Activated T-helper 1 cell treated with anti-CD3 and anti-CD28 coated beads, Interleukin-2, amount 50 U/mL, for 16 hours (primary cell): ENCODE data around the gene PHC2.

Experiments used
- DNase-seq, 2 donors: peaks; one replicate each; pipeline ENCODE4 v3.0.0-alpha.2; 2020; ENCODE audit warnings: low read depth in 1 of 2, low spot score in 1 of 2

Gene PHC2

DNA sequence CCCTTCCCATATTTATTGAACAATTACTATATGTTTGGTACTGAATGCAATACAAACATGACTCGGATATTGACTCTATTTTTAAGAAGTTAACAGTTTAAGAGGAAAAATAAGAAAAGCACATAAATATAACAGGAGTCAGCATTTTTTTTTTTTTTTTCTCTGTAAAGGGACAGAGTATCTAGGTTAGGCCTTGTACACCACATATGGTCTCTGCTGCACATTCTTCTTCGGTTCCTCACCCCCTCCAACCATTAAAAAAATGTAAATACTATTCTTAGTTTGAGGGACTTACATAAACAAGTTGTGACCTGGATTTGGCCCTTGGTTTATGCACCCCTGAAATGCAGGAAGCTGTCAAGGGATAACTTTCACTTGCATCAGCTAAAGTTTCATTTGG, 40.4 kb downstream of the PHC2 start:
- no peak for DNase-seq

GRCh38 chr1:33388805-33389771, 41.8 kb downstream of the PHC2 start:
- DNase-seq = no peak

GRCh38 chr1:33387625-33388024, 43.3 kb downstream of the PHC2 start:
- DNase-seq = no peak

GRCh38 chr1:33385251-33385650, 45.6 kb downstream of the PHC2 start:
- no peak for DNase-seq

- DNase-seq = no peak
These were observed 46.7 kb downstream of the PHC2 start for GRCh38 chr1:33384040-33384812.

DNA sequence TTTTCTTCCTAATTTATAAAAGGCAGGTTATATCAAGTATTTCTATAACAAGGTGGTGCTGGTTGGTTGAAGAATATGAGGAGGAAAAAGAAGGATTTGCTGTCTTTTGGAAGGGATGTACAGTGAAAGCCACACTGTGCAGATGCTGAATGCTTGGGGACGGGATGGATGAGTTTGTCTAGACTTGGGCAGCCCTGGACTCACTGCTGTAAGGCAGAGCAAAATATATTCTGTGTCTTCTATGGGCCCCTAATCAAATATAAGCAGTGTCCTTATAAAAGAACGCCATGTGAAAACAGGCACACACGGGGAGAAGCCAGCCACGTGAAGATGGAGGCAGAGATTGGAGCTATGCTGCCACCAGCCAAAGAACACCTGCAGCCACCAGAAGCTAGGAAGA, 47.4 kb downstream of the PHC2 start:
- no peak for DNase-seq

GRCh38 chr1:33382661-33383415, 48.1 kb downstream of the PHC2 start:
- DNase-seq = no peak

DNA sequence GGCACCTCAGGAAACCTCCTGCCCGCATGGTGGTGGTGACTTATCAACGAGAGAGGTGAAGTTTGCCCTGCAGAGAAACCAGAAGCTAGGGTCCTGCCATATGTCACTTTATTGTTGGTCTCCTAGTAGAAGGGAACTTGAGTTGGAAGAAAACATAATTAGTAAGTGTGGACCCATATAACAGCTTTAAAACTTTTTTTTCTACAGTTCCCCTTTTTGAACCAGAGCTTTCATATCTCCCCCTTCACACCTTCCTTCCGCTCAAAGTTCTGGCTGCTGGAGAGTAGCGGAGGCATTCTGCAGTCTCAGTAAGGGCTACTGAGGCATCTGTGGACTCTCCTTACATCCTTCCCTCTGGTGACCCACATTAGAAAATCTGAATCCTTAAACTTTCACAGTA, 48.9 kb downstream of the PHC2 start:
- no peak for DNase-seq

GRCh38 chr1:33380811-33381210, 50.1 kb downstream of the PHC2 start:
- no peak for DNase-seq

DNA sequence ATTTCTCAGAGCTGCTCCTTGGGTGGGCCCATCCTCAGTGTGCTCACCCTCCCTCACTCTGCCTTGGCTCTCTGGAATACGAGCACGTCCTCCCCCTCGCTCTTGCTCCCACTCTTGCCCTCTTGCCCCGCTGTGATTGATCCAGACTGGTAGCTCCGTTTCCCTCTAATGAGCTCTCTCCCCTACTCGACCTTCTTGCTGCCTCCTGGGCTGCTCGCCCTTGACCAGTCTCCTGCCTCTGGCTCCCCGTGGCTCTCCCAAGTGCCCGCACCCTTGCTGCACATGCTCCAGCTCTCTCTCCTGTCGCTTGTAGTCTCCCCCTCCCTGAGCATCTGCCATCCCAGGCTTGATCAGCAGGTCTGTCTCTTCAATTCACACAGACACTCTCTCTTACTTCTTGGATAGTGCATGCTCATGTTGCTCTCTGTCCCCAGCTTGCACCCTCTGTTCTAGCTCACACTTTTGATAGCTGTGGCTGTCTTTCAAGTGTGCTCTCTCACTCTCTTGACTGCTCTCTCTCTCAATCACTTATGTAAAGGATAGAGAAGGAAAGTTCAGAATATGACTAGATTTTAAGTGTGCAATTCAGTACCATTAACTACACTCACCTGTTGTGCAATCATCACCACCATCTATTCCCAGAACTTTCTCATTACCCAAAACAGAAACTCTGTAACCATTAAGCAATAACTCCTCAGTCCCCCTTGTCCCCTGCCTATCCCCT, 51.1 kb downstream of the PHC2 start:
- no peak for DNase-seq

DNA sequence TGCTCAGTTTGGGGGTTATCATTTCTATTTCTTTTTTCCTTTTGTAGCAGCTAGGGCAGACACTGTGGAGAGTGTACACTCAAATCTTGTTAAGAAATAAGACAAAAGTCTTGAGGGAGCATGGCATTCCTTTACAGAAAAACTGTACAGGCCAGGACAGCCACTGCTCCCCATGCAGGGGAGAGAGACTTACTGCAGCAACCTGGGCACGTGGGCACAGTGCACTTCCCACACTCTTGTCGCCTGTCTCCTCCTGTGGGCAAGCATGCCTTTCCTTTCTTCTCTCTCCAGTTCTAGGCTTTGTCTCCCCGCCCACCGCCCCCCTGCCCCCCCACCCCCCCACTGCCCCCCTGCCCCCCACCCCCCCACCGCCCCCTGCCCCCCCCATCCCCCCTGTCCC, 51.9 kb downstream of the PHC2 start:
- no peak for DNase-seq

DNA sequence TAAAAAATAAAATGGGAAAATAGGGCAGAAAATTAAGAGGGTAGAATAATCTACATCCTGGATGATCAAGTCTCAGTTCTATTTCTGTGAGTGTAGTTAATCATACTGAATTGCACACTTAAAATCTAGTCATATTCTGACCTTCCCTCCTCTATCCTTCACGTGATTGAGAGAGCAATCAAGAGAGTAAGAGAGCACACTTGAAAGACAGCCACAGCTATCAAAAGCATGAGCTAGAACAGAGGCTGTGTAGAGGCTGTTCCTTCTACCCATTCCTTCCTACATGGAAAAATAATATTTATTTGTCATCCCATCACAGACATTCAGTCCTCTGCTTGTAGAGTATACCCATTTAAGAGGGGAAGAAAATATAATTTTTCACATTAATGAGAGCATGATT, 52.4 kb downstream of the PHC2 start:
- DNase-seq = no peak

GRCh38 chr1:33377756-33378155, 53.1 kb downstream of the PHC2 start:
- no peak for DNase-seq

- no peak for DNase-seq
These were observed 53.9 kb downstream of the PHC2 start for GRCh38 chr1:33377013-33377412.

- no peak for DNase-seq
These were observed 55.6 kb downstream of the PHC2 start for GRCh38 chr1:33375316-33375715.

DNA sequence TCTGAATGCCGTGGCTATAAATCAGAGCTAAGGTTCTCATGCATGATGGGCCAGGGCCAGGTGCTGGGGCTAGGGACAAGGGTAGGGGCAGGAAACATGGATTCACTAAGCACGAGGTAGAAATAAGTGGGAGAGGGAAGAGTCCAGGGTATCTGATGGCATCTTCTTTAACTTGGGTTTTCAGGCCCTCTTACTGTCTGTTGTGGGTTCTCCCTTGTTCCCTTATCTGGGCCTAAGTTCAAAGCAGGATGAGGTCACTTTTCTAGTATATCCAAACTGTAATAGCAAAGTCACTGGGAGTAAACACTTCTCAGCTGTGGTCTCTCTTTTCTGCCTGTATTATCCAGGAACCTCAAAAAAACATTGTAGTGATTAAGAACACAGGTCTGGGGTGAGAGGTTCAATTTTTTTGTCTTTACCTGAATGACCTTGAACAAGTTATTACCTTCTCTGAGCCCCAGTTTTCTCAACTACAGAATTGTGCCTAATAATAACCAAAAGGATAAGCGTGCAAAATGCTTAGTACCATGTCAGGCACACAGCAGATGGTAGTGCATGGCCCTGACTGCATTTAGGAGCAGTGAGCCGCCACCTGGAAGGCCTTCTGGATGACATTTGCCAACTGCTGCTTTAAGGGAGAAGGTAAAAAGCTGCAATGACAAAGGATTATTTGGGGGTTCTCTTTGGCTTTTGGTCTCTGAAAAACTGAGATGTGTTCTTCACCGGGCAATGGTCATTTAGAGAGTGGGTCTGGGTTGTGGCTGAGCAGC, 56.4 kb downstream of the PHC2 start:
- DNase-seq = no peak

DNA sequence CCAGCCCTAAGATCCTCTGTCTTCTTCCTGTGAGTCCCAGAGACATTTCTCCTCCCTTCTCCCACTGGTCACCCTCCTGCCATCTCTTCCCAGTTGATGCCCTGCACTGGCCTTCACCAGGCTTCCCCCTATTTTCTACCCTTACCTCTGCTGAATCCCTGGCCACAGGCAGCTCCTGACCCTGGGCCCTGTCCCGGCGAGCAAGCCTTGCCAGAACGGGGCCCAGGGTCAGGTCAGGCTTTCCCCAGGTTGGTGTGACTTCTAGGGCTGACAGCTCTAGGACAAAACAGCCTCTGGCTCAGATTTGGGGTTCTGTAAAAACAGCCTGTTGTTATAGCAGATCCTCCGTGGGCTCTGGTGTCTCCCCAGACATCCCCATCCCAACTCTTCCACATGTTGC, 57.3 kb downstream of the PHC2 start:
- no peak for DNase-seq

DNA sequence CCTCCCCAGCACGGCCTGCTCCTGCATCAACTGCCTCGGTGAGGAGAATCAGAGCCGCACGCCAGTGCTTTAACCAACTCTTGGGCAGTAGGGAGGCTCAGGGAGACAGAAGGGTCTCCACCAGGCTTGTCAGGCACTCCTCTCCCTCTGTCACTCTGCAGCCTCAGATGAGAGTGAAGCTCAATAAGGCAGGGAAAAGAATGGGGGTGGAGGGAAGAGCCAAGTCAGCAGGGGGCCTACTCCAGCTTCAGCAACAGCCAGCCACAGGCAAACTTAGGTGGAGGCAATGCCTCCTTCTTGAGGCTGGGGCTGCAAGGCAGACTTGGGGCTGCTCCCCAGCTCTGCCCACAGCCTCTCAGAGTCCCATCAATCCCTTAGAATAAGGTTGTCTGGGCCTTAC, 58.2 kb downstream of the PHC2 start:
- DNase-seq = no peak

- DNase-seq = no peak
These were observed 58.7 kb downstream of the PHC2 start for GRCh38 chr1:33372162-33372561.

GRCh38 chr1:33371334-33371733, 59.6 kb downstream of the PHC2 start:
- no peak for DNase-seq
